Loucy (cell line): ENCODE measurements around the gene MESD.

Source experiments
- H2AFZ ChIP-seq: fragments of 200-600 bp; sonication (generic); 2 replicates; pipeline ENCODE4 v1.6.0; 2016; ENCODE audit warnings: antibody characterized with exemption, mild to moderate bottlenecking, low read length, moderate library complexity
- H3F3A ChIP-seq: fragments of 200-600 bp; 2 replicates; pipeline ENCODE4 v1.6.0; 2016; ENCODE audit warnings: antibody characterized with exemption, low read depth, mild to moderate bottlenecking
- H3K27me3 ChIP-seq: fragments of 200-600 bp; sonication (generic); 2 replicates; pipeline ENCODE4 v1.6.1; 2014; ENCODE audit warnings: low read length, mild to moderate bottlenecking; ENCODE audit not compliant: insufficient read depth, poor library complexity, severe bottlenecking
- H3K36me3 ChIP-seq: fragments of 200-600 bp; sonication (generic); 2 replicates; pipeline ENCODE4 v1.6.1; 2016; ENCODE audit warnings: low read length; ENCODE audit not compliant: insufficient read depth
- H3K4me1 ChIP-seq: fragments of 200-600 bp; sonication (generic); 2 replicates; pipeline ENCODE4 v1.5.1; 2014; ENCODE audit warnings: low read length, mild to moderate bottlenecking; ENCODE audit not compliant: insufficient read depth, poor library complexity, severe bottlenecking
- H3K4me2 ChIP-seq: fragments of 200-600 bp; sonication (generic); 2 replicates; pipeline ENCODE4 v1.6.0; 2014; ENCODE audit warnings: antibody characterized with exemption, low read length, low read depth, mild to moderate bottlenecking; ENCODE audit not compliant: poor library complexity, severe bottlenecking
- H3K4me3 ChIP-seq: fragments of 200-600 bp; sonication (generic); 2 replicates; pipeline ENCODE4 v1.5.1; 2014; ENCODE audit warnings: low read length, mild to moderate bottlenecking, mixed read lengths; ENCODE audit not compliant: poor library complexity, severe bottlenecking
- H3K79me2 ChIP-seq: fragments of 200-600 bp; sonication (generic); 2 replicates; pipeline ENCODE4 v1.6.1; 2014; ENCODE audit warnings: low read length; ENCODE audit not compliant: insufficient read depth
- H3K9ac ChIP-seq: fragments of 200-600 bp; sonication (generic); 2 replicates; pipeline ENCODE4 v1.6.0; 2014; ENCODE audit warnings: mild to moderate bottlenecking, low read depth, low read length, moderate library complexity; ENCODE audit not compliant: poor library complexity, severe bottlenecking
- H3K9me2 ChIP-seq: fragments of 200-600 bp; sonication (generic); replicated peaks from 2 replicates; pipeline ENCODE4 v1.6.1; 2016; ENCODE audit warnings: low read depth, low read length, mixed read lengths
- H3K9me3 ChIP-seq: fragments of 200-600 bp; sonication (generic); 2 replicates; pipeline ENCODE4 v1.6.1; 2014; ENCODE audit warnings: mild to moderate bottlenecking, antibody characterized with exemption, low read length, low read depth; ENCODE audit not compliant: insufficient read depth
- H4K20me1 ChIP-seq: fragments of 200-600 bp; sonication (generic); 2 replicates; pipeline ENCODE4 v1.6.0; 2014; ENCODE audit warnings: antibody characterized with exemption, low read length, mild to moderate bottlenecking; ENCODE audit not compliant: insufficient read depth, poor library complexity, severe bottlenecking
- EZH2phosphoT487 ChIP-seq: fragments of 200-600 bp; IDR thresholded peaks from 2 replicates; pipeline ENCODE4 v1.6.1; 2018; ENCODE audit warnings: antibody characterized with exemption, mild to moderate bottlenecking, moderate library complexity, borderline replicate concordance
- TF ChIP-seq, protein P1 (sequence below): fragments of 200-600 bp; sonication (generic); conservative IDR thresholded peaks from 2 replicates; pipeline ENCODE4 v1.5.1; 2014; ENCODE audit warnings: mild to moderate bottlenecking, antibody characterized with exemption, low read length

MESD gene

GRCh38 chr15:81033508-81033907 is 43.9 kb upstream of the MESD start:
- no peaks in the 10 kb centered on the region for H3K27me3 ChIP-seq
- H3K79me2 ChIP-seq, result no peaks in the 10 kb centered on the region
- no peak overlapping the region for H3K4me3 ChIP-seq
- no peaks in the 10 kb centered on the region for H3K9me2 ChIP-seq
- H4K20me1 ChIP-seq, result no peaks in the 10 kb centered on the region
- H3K9me3 ChIP-seq, result no peaks in the 10 kb centered on the region
- no peaks in the 10 kb centered on the region for H3K36me3 ChIP-seq
- no peak overlapping the region for H3K4me2 ChIP-seq
- H3F3A ChIP-seq, result no peaks in the 10 kb centered on the region
- peaks cover 4% of the 10 kb centered on the region for H3K4me1 ChIP-seq
- H2AFZ ChIP-seq, result no peak overlapping the region
- TF ChIP-seq, protein P1, sequence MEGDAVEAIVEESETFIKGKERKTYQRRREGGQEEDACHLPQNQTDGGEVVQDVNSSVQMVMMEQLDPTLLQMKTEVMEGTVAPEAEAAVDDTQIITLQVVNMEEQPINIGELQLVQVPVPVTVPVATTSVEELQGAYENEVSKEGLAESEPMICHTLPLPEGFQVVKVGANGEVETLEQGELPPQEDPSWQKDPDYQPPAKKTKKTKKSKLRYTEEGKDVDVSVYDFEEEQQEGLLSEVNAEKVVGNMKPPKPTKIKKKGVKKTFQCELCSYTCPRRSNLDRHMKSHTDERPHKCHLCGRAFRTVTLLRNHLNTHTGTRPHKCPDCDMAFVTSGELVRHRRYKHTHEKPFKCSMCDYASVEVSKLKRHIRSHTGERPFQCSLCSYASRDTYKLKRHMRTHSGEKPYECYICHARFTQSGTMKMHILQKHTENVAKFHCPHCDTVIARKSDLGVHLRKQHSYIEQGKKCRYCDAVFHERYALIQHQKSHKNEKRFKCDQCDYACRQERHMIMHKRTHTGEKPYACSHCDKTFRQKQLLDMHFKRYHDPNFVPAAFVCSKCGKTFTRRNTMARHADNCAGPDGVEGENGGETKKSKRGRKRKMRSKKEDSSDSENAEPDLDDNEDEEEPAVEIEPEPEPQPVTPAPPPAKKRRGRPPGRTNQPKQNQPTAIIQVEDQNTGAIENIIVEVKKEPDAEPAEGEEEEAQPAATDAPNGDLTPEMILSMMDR, result no peak
- TF ChIP-seq EZH2phosphoT487, result no peak
- no peak overlapping the region for H3K9ac ChIP-seq

GRCh38 chr15:81032818-81033217 is 43.2 kb upstream of the MESD start:
- no peak overlapping the region for H3K4me3 ChIP-seq
- no peak overlapping the region for H2AFZ ChIP-seq
- no peaks in the 10 kb centered on the region for H4K20me1 ChIP-seq
- H3K4me1 ChIP-seq, result peaks cover 2% of the 10 kb centered on the region
- H3F3A ChIP-seq, result no peaks in the 10 kb centered on the region
- no peak overlapping the region for H3K4me2 ChIP-seq
- H3K36me3 ChIP-seq, result no peaks in the 10 kb centered on the region
- H3K9me3 ChIP-seq, result no peaks in the 10 kb centered on the region
- TF ChIP-seq EZH2phosphoT487, result no peak
- TF ChIP-seq, protein P1, result no peak
- no peaks in the 10 kb centered on the region for H3K27me3 ChIP-seq
- H3K79me2 ChIP-seq, result no peaks in the 10 kb centered on the region
- no peak overlapping the region for H3K9ac ChIP-seq
- H3K9me2 ChIP-seq, result no peaks in the 10 kb centered on the region

DNA sequence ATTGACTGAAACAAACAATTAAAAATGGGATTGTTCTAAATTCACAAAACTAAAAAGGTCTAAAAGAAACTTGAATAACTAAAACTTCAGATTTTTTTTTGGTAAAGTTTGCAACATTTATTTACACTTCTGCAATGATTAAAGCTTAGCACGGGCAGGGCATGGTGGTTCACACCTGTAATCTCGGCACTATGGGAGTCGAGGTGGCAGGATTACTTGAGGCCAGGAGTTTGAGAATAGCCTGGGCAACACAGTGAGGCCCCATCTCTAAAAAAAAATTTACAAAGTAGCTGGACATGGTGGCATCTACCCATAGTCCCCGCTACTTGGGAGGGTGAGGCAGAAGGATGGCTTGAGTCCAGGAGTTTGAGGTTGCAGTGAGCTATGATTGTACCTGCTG is 42.7 kb upstream of the MESD start:
- H3K9ac ChIP-seq, result no peak overlapping the region
- H3K4me3 ChIP-seq, result no peak overlapping the region
- H3K4me1 ChIP-seq, result peaks cover 2% of the 10 kb centered on the region
- no peaks in the 10 kb centered on the region for H3K79me2 ChIP-seq
- H3K9me2 ChIP-seq, result no peaks in the 10 kb centered on the region
- H2AFZ ChIP-seq, result no peak overlapping the region
- H3F3A ChIP-seq, result no peaks in the 10 kb centered on the region
- no peaks in the 10 kb centered on the region for H4K20me1 ChIP-seq
- H3K4me2 ChIP-seq, result no peak overlapping the region
- H3K9me3 ChIP-seq, result no peaks in the 10 kb centered on the region
- no peaks in the 10 kb centered on the region for H3K27me3 ChIP-seq
- TF ChIP-seq EZH2phosphoT487, result no peak
- TF ChIP-seq, protein P1, result no peak
- H3K36me3 ChIP-seq, result no peaks in the 10 kb centered on the region
